Erythroblast (primary cell): ENCODE data around the gene PDE9A.
"Not testable (repeated sequence)": the region's sequence is repeated elsewhere in the genome, so short reads cannot be mapped to it uniquely, and the experiment has no call there.

Experiments
- DNase-seq, 2 experiments: peaks; one replicate each; lab custom pipeline; 2025; lab: John Stamatoyannopoulos, UW
- GATA1 ChIP-seq: IDR thresholded peaks from 2 replicates; pipeline ENCODE4 v1.6.1; 2011; ENCODE audit warnings: low read depth, mild to moderate bottlenecking, control low read depth, low read length, moderate library complexity
- POLR2A ChIP-seq: IDR thresholded peaks from 2 replicates; pipeline ENCODE4 v1.6.1; 2011; ENCODE audit warnings: mild to moderate bottlenecking, low read length

Gene PDE9A

GRCh38 chr21:42799948-42800347 lies 146.5 kb downstream of the PDE9A start:
- TF ChIP-seq GATA1 (no peak), POLR2A (no peak)
- no peak for DNase-seq

DNA sequence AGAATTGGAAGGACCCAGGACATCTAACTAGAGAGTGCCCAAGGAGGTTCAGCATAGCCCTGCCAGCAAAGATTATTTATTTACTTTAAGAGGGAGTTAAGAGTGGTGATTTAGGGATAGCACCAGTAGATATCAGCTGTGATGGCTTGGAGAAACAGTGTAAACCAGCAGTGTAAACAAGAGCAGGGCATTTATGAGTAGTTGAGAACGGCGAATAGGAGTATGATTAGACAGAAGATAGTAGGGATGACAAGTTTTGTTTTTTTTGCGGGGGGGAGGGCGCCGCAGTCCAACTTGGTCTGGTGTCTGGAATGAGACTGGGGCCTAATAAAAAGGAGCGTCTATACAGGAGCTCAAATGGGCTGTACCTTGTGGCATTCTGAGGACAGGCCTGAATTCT lies 148.2 kb downstream of the PDE9A start:
- DNase-seq: not testable (repeated sequence)

GRCh38 chr21:42806509-42807140 lies 153.2 kb downstream of the PDE9A start:
- no peak for TF ChIP-seq POLR2A
- no peak for TF ChIP-seq GATA1
- DNase-seq: no peak

DNA sequence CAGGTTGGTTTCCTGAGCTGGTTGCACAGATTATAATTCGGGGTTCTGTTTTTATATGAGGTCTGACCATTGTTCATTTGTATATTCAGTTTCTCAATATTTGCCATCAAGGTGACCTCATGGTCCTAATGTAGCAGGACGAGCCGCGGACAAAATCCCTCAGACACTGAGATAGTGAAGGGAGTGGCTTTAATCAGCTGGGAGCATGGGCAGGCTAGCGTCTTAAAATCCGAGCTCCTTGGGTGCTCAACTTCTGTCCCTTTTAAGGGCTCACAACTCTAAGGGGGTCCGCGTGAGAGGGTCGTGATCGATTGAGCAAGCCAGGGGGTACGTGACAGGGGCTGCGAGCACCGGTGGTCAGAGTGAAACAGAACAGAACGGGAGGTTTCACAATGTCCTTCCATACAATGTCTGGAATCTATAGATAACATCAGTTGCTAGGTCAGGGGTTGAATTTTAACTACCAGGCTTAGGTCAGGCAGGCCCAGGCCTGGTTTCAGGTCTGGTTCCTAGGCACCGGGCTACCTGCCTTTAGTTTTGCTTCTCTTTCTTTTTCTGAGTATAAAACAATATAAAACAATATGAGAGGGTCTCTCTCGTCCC lies 154.0 kb downstream of the PDE9A start:
- DNase-seq: not testable (repeated sequence)

- TF ChIP-seq GATA1 (no peak), POLR2A (no peak)
- no peak for DNase-seq
Measured at GRCh38 chr21:42807938-42808613, 154.7 kb downstream of the PDE9A start.

GRCh38 chr21:42809171-42809570 lies 155.8 kb downstream of the PDE9A start:
- no peak for DNase-seq

DNA sequence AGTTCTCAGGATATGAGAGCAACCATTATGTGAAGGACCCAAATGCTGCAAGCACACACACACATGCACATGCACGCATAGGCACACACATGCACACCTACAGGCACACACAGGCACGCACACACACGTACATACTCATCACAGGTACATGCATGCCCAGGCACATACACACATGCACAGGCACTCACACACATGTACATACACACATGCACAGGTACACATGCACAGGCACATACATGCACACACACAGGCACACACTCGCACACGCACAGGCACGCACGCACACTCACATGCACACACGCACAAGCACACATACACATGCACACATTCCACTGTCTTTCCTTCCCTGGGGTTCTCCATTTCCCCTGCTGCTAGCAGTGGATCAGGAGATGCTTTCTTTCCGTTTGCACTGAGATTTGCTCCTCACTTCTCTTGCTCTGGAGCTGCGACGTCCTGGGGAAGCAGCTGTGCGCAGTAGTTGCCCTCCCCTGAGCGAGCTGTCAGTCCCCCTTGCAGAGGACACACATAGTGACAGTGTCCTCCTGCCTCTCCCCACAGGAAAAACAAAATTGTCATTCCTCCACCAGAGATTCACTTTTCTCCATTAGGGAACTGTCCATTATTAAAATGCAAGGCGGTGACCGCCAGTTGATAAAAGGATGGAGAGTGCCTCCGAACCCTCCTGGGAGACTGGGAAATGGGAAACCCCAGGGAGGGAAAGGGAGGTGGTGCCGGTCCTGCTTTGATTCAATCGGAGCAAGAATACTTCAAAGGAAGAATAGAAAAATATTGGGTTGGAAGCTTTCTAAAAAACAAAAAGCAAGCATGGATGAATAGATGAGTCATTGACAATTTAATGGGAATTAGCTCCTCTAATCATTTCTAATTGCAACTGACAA lies 156.4 kb downstream of the PDE9A start:
- TF ChIP-seq POLR2A (no peak), GATA1 (no peak)
- no peak for DNase-seq

More at GRCh38 chr21:42809171-42809570, 155.8 kb downstream of the PDE9A start:
- TF ChIP-seq GATA1 (no peak), POLR2A (no peak)

DNA sequence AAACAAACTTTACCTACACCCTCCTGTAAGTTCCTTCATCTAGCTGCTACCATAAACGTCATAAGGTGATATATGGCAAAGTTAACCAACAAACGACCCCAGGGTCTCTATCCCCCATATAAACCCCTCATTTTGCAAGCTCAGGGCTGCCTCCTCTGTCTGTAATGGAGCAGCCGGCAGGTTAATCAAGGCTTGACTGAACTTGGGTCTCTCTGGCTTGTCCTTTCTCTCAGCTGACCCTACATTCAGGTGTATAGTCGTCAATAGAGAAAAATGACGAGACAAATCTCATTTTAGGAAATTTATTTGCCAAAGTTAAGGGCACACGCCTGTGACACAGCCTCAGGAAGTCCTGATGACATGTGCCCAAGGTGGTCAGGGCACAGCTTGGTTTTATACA lies 158.5 kb downstream of the PDE9A start:
- no peak for DNase-seq
- TF ChIP-seq GATA1: no peak
- no peak for TF ChIP-seq POLR2A

DNA sequence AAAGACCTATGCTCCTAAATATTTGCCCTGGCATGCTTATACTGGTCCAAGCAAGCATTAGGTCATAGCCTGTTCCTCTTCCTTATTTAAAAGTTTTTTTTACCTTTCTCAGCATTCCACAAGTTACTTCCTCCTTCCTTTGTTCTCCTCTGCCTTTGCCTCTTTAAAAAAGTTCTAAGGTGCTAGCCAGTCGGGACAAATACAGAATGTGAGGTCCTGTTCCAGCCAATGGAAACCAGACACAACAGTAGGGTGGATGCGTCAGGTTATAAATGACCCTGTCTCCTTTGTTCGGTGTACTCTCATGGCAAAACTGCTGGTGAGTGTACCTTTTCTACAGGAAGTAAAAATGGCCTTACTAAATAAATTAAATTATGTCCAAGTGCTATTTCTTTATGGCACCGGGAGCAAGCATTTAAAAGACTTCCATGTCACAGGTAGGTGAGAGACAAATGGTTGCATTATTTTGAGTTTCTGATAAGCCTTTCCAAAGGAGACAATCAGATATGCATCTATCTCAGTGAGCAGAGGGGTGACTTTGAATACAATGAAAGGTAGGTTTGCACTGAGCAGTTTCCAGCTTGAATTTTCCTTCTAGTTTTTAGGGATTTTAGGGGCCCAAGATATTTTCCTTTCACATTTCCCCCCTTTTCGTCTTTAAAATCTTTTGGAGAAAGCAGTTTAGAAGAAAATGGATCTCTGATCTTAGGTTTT lies 159.3 kb downstream of the PDE9A start:
- DNase-seq: not testable (repeated sequence)

DNA sequence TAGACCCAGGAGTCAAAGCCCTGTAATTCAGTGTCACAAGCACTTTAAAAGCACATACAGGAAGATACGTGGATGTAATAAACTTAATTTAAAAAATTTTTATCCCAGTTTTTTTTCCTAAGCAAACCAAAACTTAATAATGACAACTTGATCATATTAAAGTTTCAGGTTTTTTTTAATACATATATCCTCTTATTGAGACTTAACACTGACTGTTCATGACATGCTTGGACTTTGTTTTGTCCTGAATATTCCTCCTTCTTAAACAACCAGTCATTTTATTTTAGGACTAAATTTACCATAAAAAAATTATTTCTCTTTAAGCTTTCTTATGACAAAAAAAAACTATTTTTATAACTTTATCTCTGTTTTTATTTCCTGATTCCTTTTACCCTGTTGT lies 161.8 kb downstream of the PDE9A start:
- TF ChIP-seq GATA1: no peak
- no peak for TF ChIP-seq POLR2A
- DNase-seq: no peak

DNA sequence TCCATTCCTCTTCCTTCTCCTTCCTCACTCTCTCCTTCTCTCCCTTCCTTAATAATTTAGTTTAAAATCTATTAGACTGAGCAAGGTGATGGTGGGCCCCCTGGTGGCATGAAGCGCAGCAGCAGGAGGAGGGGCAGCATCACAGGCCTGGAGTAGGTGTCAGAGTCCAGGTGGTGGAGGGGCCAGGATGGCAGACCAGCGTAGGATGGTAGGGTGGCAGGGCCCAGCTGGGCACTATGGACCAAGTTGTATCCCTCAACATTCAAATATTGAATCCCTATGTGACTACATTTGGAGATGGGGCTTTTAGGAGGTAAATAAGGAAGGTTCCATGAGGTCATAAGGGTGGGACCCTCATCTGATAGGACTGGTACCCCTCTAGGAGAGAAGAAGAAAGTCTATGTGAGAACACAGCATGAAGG lies 164.9 kb downstream of the PDE9A start:
- TF ChIP-seq GATA1: no peak
- no peak for TF ChIP-seq POLR2A
- DNase-seq: peak; percentile 39 to 52

DNA sequence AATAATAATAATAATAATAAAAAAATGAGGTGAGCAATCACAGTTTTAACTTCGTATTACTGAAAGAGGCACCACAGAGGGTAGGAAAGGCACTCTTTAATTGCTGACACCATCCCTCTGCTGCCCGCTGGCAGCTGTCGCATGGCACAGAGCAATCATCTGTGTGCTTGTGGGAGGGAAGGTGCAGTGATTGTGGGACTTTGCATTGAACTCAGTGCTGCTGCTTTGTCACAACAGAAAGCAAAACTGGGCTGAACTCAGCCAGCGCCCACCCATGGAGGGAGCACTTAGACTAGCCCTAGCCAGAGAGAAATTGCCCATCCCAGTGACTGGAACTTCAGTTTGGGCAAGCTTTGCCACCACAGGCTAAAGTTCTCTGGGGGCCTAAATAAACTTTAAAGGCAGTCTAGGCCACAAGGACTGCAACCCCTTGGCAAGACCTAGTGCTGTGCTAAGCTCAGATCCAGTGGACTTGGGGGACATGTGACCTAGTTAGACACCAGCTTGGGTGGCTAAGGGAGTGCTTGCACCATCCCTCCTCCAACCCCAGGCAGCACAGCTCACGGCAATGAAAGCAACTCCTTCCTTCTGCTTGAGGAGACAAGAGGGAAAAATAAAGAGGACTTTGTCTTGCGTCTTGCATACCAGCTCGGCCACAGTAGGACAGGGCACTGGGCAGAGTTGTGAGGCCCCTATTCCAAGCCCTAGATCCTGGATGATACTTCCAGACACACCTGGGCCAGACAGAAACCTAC lies 166.6 kb downstream of the PDE9A start:
- DNase-seq: no peak

More for the DNA sequence above, 166.6 kb downstream of the PDE9A start:
- TF ChIP-seq POLR2A: no peak
- no peak for TF ChIP-seq GATA1
